KG1 (cell line): ENCODE measurements around the gene TFDP2.
"Not testable (repeated sequence)": the region's sequence is repeated elsewhere in the genome, so short reads cannot be mapped to it uniquely, and the experiment has no call there.

Source experiments
- DNase-seq: peaks from one replicate; lab custom pipeline; 2025; lab: John Stamatoyannopoulos, UW

The TFDP2 gene

GRCh38 chr3:142127941-142128658, 21.2 kb downstream of the TFDP2 start:
- DNase-seq = no peak

GRCh38 chr3:142124243-142124642, 25.1 kb downstream of the TFDP2 start:
- no peak for DNase-seq

DNA sequence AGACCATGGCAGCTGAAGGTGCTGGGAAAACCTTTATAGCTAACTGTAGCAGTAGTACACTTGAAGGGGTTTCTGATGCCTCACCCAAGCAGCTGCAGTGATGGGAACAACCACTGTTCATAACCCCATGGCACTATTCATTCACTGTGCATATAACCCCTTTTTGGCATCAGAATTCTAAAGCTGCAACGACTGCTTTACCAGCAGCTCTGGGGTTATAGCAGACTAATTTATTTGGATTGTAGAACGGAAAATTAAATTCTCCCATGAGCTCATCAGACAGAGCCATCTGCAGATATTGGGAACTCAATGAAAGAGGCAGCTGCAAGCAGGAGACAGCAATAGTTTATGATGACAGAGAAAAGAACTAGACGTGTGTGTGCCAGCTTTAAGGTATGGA, 28.6 kb downstream of the TFDP2 start:
- DNase-seq = no peak

GRCh38 chr3:142118911-142119310, 30.4 kb downstream of the TFDP2 start:
- DNase-seq = no peak

DNA sequence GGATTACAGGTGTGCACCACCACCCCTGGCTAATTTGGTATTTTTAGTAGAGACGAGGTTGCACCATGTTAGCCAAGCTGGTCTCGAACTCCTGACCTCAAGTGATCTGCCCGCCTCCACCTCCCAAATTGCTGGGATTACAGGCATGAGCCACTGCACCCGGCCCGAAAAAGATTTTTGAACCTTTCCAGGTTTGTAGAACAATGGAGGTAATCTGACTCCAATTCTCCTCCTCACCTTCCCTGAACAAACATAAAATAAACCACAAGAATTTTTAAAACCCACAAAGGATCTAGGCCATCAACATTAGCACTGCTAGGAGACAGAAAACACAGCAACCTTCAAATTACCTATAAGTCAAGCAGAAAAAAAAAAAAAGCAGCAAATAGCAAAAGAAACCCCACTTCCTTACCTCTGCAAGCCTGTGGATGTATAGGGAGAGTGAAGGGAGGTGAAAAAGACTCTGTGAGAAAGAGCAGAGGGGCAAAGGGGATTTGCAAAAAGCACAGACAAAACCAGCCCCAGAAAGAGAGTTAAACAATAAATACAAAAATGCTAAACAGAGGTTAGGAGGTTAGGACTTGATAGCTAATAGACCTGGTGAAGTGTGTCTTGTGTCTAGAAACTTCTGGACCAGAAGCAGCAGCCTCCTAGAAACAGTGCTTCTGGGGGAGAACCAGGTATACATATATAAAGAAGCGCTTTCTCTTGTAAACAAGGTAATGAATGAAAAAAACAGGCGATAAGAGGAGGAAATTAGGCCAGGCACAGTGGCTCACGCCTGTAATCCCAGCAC, 32.1 kb downstream of the TFDP2 start:
- DNase-seq = no peak

DNA sequence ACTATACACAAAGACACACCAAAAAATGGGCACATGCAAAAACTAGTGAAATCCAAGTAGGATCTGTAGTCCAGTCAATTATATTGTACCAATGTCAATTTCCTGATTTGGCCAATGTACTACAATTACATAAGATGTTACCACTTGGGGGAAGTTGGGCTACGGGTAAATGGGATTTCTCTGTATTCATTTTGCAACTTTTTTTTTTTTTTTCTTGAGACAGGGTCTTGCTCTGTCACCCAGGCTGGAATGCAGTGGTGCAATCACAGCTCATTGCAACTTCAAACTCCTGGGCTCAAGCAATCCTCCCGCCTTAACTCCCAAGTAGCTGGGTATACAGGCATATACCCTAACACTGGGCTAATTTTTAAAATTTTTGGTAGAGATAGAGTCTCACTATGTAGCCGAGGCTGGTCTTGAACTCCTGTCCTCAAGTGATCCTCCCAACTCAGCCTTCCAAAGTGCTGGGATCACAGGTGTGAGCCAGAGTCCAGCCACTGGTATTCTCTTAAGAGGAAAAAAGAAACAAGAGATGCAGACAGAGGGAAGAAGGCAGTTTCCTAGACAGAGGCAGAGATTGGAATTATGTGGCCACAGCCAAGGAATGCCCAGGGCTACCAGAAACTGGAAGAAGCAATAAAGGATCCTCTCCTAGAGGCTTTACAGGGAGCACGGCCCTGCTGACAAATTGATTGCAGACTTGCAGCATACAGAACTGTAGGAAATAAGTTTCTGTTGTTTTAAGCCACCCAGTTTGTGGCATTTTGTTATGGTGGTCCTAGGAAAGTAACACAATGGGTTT, 33.3 kb downstream of the TFDP2 start:
- DNase-seq = no peak

- DNase-seq = no peak
Measured at GRCh38 chr3:142112601-142113000, 36.7 kb downstream of the TFDP2 start.

GRCh38 chr3:142106548-142106947, 42.8 kb downstream of the TFDP2 start:
- DNase-seq = no peak

DNA sequence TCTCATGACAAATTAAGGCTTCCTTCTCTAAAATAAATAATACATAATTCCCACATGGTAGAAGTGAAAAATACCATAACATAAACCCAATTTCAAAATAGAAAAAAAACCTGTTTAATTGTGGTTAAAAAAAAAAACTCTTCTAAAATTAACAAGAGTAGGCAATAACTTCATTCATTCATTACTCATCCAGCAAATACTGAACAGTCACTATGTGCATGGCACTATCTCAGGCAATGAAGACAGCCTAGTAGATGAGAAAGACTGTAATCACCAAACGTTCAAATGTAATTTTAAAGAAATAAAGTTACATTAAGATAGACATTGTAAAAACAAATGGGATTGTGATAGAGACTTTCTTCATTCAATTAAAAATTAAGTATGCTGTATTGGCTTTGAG, 43.4 kb downstream of the TFDP2 start:
- no peak for DNase-seq

DNA sequence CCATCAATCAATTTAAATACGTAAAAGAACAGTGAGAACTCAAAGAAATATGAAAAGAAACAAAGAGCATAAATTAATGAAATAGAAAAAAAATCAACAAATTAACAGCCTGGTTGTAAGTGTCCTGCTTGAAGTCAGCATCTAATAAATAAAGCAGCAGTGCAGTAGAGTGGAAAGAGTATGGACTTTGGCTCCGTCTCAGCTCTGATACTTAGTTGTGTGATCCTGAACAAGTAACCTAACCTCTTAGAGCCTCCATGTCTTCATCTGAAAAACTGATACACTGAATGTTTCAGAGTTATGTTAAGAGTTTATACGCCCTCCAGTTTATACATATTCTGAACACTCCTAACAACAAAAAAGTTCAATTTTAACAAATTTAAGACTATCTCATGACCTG, 44.6 kb downstream of the TFDP2 start:
- no peak for DNase-seq

DNA sequence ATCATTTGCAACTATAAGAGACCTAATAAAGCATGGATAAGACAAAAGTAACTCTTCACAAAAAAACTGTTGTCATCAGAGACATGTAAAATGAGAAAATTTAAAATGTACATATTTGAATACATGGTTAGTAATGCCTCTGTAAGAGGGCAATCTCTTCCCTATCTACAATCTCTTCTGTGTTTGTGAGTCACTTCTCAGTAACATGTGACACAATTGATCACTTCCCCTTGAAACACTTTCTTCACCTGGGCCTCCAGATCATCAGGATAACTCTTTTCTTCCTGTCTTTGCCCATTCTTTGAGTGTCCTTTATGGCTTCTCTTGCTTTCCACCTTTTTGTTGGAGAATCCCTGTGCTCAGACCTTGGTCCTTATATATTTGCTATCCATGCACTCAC, 50.4 kb downstream of the TFDP2 start:
- DNase-seq = no peak

DNA sequence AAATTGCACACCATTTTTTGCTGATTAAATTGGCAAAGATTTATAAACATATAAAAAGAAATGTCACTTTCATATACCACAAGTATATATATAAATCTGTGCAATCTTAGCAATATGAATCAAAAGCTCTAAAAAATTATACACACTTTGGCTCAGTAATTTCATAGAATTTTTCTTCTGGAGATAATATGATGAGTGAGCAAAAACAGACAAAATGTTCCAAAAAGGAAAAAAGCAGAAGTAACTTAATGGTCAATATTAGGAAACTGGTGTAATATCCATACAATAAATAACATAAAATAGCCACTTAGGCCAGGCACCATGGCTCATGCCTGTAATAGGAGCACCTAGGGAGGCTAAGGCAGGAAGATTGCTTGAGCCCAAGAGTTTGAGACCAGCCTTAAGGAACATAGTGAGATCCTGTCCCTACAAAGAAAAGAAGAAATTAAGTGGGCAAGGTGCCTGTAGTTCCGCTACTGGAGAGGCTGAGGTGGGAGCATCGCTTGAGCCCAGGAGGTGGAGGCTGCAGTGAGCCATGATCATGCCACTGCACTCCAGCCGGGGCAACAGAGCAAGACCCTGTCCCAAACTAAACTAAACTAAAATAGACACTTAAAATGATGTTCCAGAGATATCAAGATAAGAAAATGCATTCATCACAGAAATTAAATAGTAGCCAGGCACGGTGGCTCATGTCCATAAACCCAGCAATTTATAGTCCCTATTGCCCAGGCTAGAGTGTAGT, 52.1 kb downstream of the TFDP2 start:
- DNase-seq = no peak

DNA sequence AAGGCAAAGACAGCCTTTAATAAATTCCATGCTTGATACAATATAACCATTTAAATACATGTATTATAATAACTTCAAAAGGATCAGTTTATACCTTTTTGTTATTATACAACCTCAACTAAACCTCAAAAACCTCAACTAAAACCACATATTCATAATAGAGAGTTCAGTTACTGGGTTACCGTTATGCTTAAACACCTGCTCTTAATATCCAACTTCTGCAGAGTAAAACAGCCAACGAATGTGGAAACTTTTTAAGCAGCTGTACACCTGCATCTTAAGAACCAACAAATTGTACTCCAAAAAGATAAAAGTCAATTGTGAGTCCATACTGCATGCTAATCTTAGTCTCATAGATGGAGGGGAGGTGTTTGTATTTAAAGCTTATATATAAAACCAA, 53.5 kb downstream of the TFDP2 start:
- DNase-seq = no peak

DNA sequence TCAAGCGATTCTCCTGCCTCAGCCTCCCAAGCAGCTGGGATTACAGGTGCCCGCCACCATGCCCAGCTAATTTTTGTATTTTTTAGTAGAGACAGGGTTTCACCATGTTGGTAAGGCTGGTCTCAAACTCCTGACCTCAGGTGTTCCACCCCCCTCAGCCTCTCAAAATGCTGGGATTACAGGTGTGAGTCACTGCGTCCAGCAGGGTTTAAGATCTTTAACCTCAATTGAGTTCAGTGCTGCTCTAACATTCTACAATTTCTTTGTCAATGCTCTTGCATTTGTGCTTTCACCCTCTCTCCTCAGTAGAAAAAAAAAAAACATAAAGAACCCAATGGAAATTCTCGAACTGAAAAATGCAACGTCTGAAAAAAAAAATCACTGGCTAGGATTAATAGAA, 60.4 kb downstream of the TFDP2 start:
- not testable (repeated sequence) for DNase-seq

DNA sequence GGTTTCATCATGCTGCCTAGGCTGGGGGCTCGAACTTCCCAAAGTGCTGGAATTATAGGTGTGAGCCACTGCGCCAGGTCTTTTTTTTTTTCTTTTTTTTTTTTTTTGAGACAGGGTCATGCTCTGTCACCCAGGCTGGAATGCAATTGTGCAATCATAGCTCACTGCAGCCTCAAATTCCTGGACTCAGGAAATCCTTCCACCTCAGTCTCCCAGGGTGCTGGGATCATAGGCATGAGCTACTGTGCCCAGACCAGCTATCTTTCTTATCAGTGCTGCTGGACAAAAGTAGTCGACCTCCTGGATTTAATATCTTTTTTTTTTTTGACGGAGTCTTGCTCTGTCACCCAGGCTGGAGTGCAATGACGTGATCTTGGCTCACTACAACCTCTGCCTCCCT, 60.8 kb downstream of the TFDP2 start:
- no peak for DNase-seq

- DNase-seq = no peak
Measured at GRCh38 chr3:142087676-142088075, 61.7 kb downstream of the TFDP2 start.

DNA sequence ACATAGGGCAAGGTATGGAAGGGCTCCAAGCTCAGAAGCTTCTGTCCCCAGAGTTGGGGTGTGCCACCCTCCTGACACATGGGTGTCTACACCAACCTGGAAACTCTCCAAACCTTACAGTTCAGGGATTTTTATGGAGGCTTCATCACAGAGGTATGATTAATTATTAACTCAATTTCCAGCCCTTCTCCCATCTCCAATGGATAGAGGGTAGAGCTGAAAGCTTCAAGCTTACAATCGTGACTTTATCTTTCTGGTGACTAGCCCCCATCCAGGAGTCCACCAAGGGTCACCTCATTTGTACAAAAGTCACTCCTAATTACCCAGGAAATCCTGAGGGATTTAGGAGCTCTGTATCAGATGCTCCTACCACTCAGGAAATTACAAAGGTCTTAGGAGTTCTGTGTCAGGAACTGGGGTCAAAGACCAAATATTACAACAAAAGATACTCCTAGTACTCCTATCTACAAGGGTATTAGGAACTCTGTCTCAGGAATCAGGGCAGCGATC, 62.7 kb downstream of the TFDP2 start:
- DNase-seq = no peak

DNA sequence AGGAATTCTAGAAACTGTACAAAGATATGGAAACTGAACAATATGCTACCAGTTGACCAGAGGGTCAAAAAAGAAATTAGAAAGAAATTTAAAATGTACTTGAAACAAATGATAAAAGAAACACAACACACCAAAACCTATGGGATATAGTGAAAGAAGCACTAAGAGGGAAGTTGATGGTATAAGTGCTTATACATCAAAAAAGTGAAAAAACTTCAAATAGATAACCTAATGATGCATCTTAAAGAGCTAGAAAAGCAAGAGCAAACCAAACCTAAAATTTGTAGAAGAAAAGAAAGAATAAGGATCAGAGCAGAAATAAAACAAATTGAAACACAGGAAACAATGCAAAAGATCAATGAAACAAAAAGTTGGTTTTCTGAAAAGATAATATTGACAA, 68.2 kb downstream of the TFDP2 start:
- DNase-seq = no peak

GRCh38 chr3:142077859-142078500, 71.4 kb downstream of the TFDP2 start:
- DNase-seq = no peak

DNA sequence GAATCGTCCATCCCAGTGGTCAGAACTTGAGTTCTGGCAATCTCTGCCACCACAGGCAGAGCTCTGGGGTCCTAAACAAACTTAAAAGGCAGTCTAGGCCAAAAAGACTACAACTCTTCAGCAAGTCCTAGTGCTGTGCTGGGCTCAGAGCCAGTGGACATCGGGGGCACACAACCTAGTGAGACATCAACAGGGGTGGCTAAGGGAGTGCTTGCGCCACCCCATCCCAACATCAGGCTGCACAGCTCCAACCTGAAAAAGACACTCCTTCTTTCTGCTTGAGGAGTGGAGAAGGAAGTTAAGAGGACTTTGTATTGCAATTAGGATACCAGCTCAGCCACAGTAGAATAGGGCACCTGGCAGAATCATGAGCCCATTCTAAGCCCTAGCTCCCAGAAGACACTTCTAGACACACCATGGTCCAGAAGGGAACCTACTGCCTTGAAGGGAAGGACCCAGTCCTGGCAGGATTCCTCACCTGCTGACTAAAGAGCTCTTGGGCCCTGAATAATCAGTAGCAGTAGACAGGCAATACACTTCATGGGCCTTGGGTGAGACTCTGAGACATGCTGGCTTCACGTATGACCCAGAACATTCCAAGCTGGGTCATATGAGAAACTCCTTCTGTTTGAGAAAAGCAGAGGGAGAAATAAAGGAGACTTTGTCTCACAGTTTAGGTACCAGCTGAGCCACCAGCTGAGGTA, 72.0 kb downstream of the TFDP2 start:
- no peak for DNase-seq

GRCh38 chr3:142075656-142076055, 73.7 kb downstream of the TFDP2 start:
- DNase-seq = not testable (repeated sequence)
